Upper lobe of right lung (tissue), 1 donor: ENCODE data around the gene ARHGAP24. TPM values are rescaled to one million over a fixed set of nuclear protein-coding genes. Genes with fewer than 3 reads are reported as not detected.

Experiments used
- ATAC-seq: fragments of 200-7000 bp; cut with Tn5 transposase; one replicate; pipeline ENCODE4 v1.9.1; 2020; ENCODE audit warnings: mild to moderate bottlenecking, moderate library complexity
- DNase-seq: peaks from one replicate; pipeline ENCODE4 v3.0.0-alpha.2; 2020
- H3K27ac ChIP-seq: fragments of 200-600 bp; one replicate; pipeline ENCODE4 v1.8.0; 2022
- H3K27me3 ChIP-seq: fragments of 200-600 bp; one replicate; pipeline ENCODE4 v1.8.0; 2022; ENCODE audit warnings: mild to moderate bottlenecking
- H3K36me3 ChIP-seq: fragments of 200-600 bp; one replicate; pipeline ENCODE4 v1.8.0; 2022
- H3K4me1 ChIP-seq: fragments of 200-600 bp; one replicate; pipeline ENCODE4 v1.8.0; 2022
- H3K4me3 ChIP-seq: fragments of 200-600 bp; one replicate; pipeline ENCODE4 v1.8.0; 2022; ENCODE audit warnings: mild to moderate bottlenecking
- H3K9me3 ChIP-seq: fragments of 200-600 bp; one replicate; pipeline ENCODE4 v1.8.0; 2022
- CTCF ChIP-seq: fragments of 200-600 bp; IDR thresholded peaks from one replicate; pipeline ENCODE4 v1.8.0; 2022; ENCODE audit warnings: antibody characterized with exemption
- intact Hi-C: fragments of 100-400 bp; cut with DNase I; formaldehyde crosslinking; loops from one replicate; pipeline ENCODE4 v1.11.0; 2022
- total RNA-seq: library from RNA; stranded (reverse); fragmentation: NEBNext Ultra II Directional; extraction: Animal tissue kit (Norgen Biotek cat#: 25700); gene quantifications from one replicate; pipeline ENCODE4 v1.2.1, GENCODE V29; 2021
- donor health status: DM: no; HTN: yes; CAD: no; lungs with severe emphysema.

Gene ARHGAP24
- total RNA-seq, 1 donor from 2014 or later, result 29.8 TPM

GRCh38 chr4:85745939-85746338 is 271.0 kb downstream of the ARHGAP24 start:
- H3K27me3 ChIP-seq, result no peaks in the 10 kb centered on the region
- peaks cover 19% of the 10 kb centered on the region for H3K4me1 ChIP-seq
- no peak overlapping the region for H3K4me3 ChIP-seq
- no peak for TF ChIP-seq CTCF
- intact Hi-C loops, result no loop called here
- H3K36me3 ChIP-seq, result no peaks in the 10 kb centered on the region
- no peak for DNase-seq
- no peak overlapping the region for H3K27ac ChIP-seq
- H3K9me3 ChIP-seq, result no peaks in the 10 kb centered on the region
- ATAC-seq, result no peak

- Histone ChIP-seq H3K27ac (no peak overlapping the region), H3K27me3 (no peaks in the 10 kb centered on the region), H3K4me1 (peaks cover 13% of the 10 kb centered on the region), H3K4me3 (no peak overlapping the region), H3K9me3 (no peaks in the 10 kb centered on the region), H3K36me3 (no peaks in the 10 kb centered on the region)
- peak; percentile 93 for ATAC-seq
- no peak for DNase-seq
- intact Hi-C loops, result no loop called here
- TF ChIP-seq CTCF, result peak; percentile 88
Measured at GRCh38 chr4:85747882-85748491, 273.0 kb downstream of the ARHGAP24 start.

- H3K27ac ChIP-seq, result no peak overlapping the region
- DNase-seq (no peak), ATAC-seq (no peak)
- H3K4me3 ChIP-seq, result no peak overlapping the region
- intact Hi-C loops, result no loop called here
- H3K9me3 ChIP-seq, result no peaks in the 10 kb centered on the region
- H3K4me1 ChIP-seq, result peaks cover 12% of the 10 kb centered on the region
- H3K27me3 ChIP-seq, result no peaks in the 10 kb centered on the region
- no peak for TF ChIP-seq CTCF
- no peaks in the 10 kb centered on the region for H3K36me3 ChIP-seq
Measured at GRCh38 chr4:85748654-85749053, 273.7 kb downstream of the ARHGAP24 start.

GRCh38 chr4:85751866-85752265 is 276.9 kb downstream of the ARHGAP24 start:
- intact Hi-C loops, result loop anchor here (10.0 kb wide), 1 partner anchor 607 kb away; no protein-coding TSS in a partner anchor
- no peak for TF ChIP-seq CTCF
- H3K36me3 ChIP-seq, result no peaks in the 10 kb centered on the region
- no peaks in the 10 kb centered on the region for H3K9me3 ChIP-seq
- ATAC-seq (no peak), DNase-seq (no peak)
- no peaks in the 10 kb centered on the region for H3K4me1 ChIP-seq
- H3K27ac ChIP-seq, result no peak overlapping the region
- no peak overlapping the region for H3K4me3 ChIP-seq
- no peaks in the 10 kb centered on the region for H3K27me3 ChIP-seq

GRCh38 chr4:85755285-85755684 is 280.3 kb downstream of the ARHGAP24 start:
- no peaks in the 10 kb centered on the region for H3K9me3 ChIP-seq
- H3K4me3 ChIP-seq, result no peak overlapping the region
- no peaks in the 10 kb centered on the region for H3K36me3 ChIP-seq
- no peaks in the 10 kb centered on the region for H3K4me1 ChIP-seq
- DNase-seq (no peak), ATAC-seq (no peak)
- H3K27me3 ChIP-seq, result no peaks in the 10 kb centered on the region
- TF ChIP-seq CTCF, result no peak
- no peak overlapping the region for H3K27ac ChIP-seq
- intact Hi-C loops, result loop anchor here (10.0 kb wide), 1 partner anchor 610 kb away; no protein-coding TSS in a partner anchor
